ENCODE measurements around the gene FBLN2. TPM values are rescaled to one million over a fixed set of nuclear protein-coding genes. Genes with fewer than 3 reads are reported as not detected.
"Not testable (repeated sequence)": the region's sequence is repeated elsewhere in the genome, so short reads cannot be mapped to it uniquely, and the experiment has no call there.

Gene FBLN2
- 10 to 100 TPM in 1 of 4 donors, 1 to 10 TPM in 2, under 1 TPM in 1; 0.45 to 30.8 (median 2.9) TPM for polyA plus RNA-seq
- long read RNA-seq, donor 1: 0 reads
- long read RNA-seq, donor 2: 0 reads
- long read RNA-seq, donor 3: 0 reads
- long read RNA-seq, donor 4: 0 reads
- long read RNA-seq, donor 5: 0 reads
- long read RNA-seq, donor 6: 0 reads
- long read RNA-seq, donor 7: 0 reads
- long read RNA-seq, donor 8: 0 reads
- long read RNA-seq, donor 9, full-length matches to known transcripts: 2 of 2 reads
- long read RNA-seq, donor 9, partial matches to known transcripts: 0 of 2 reads
- long read RNA-seq, donor 9, other reads (novel, unspliced or antisense): 0 of 2 reads
- long read RNA-seq, donor 10, full-length matches to known transcripts: 4 of 9 reads
- long read RNA-seq, donor 10, partial matches to known transcripts: 5 of 9 reads
- long read RNA-seq, donor 10, other reads (novel, unspliced or antisense): 0 of 9 reads

GRCh38 chr3:13548696-13549622 lies at the start of gene FBLN2:
FBLN2 (plus strand) TSS chr3:13549125; CDS start chr3:13570356, 21,231 bp downstream.
- DNase-seq (peak in 1 of 2 donors; percentile 39), FAIRE-seq (no peak)
- no peaks in the 10 kb centered on the region for H3K36me3 ChIP-seq (ENCODE audit: control insufficient read depth in 3 of 3, insufficient read depth in 2 of 3, low read depth in 1 of 3, low read length in 3 of 3)
- H3K9me3 ChIP-seq (ENCODE audit: control insufficient read depth in 2 of 2, insufficient read depth in 1 of 2, low read depth in 1 of 2, low read length in 1 of 2): no peaks in the 10 kb centered on the region
- 5 to 11% (median 6%) methylated on average over 48 to 107 of the region's 107 CpGs for WGBS, 3 donors
- H3K27ac ChIP-seq (ENCODE audit: low read depth in 1 of 3, low read length in 2 of 3): no peak within 1 kb of the TSS
- H3K27me3 ChIP-seq (ENCODE audit: control insufficient read depth in 3 of 3, insufficient read depth in 3 of 3, low read length in 3 of 3): peaks cover 0 to 33% (median 12%) of the 10 kb centered on the region in 3 donors
- no peaks in the 10 kb centered on the region for H3K4me1 ChIP-seq (ENCODE audit: control insufficient read depth in 3 of 3, insufficient read depth in 2 of 3, low read depth in 1 of 3, low read length in 2 of 3)
- peak within 1 kb of the TSS in 1 of 3 donors; percentile 27 for H3K4me3 ChIP-seq (ENCODE audit: low read depth in 1 of 3, low read length in 3 of 3)

GRCh38 chr3:13499246-13499645 lies 49.7 kb upstream of the FBLN2 start:
- not testable (repeated sequence) for H3K27ac ChIP-seq (ENCODE audit: low read depth in 1 of 3, low read length in 2 of 3); H3K27me3 ChIP-seq (ENCODE audit: control insufficient read depth in 3 of 3, insufficient read depth in 3 of 3, low read length in 3 of 3); FAIRE-seq; H3K4me3 ChIP-seq (ENCODE audit: low read depth in 1 of 3, low read length in 3 of 3); H3K4me1 ChIP-seq (ENCODE audit: control insufficient read depth in 3 of 3, insufficient read depth in 2 of 3, low read depth in 1 of 3, low read length in 2 of 3); H3K9me3 ChIP-seq (ENCODE audit: control insufficient read depth in 2 of 2, insufficient read depth in 1 of 2, low read depth in 1 of 2, low read length in 1 of 2); DNase-seq
- peaks cover 0 to 58% (median 0%) of the 10 kb centered on the region in 3 donors for H3K36me3 ChIP-seq (ENCODE audit: control insufficient read depth in 3 of 3, insufficient read depth in 2 of 3, low read depth in 1 of 3, low read length in 3 of 3)
- 91 to 94% (median 94%) methylated on average over 9 to 11 of the region's 11 CpGs for WGBS, 3 donors

GRCh38 chr3:13500133-13500885 lies 48.6 kb upstream of the FBLN2 start:
- H3K4me1 ChIP-seq (ENCODE audit: control insufficient read depth in 3 of 3, insufficient read depth in 2 of 3, low read depth in 1 of 3, low read length in 2 of 3): no peaks in the 10 kb centered on the region
- no peaks in the 10 kb centered on the region for H3K9me3 ChIP-seq (ENCODE audit: control insufficient read depth in 2 of 2, insufficient read depth in 1 of 2, low read depth in 1 of 2, low read length in 1 of 2)
- FAIRE-seq (no peak), DNase-seq (no peak)
- WGBS, 3 donors: 86 to 87% (median 87%) methylated on average over 15 of the region's 15 CpGs
- no peak overlapping the region for H3K4me3 ChIP-seq (ENCODE audit: low read depth in 1 of 3, low read length in 3 of 3)
- no peak overlapping the region for H3K27ac ChIP-seq (ENCODE audit: low read depth in 1 of 3, low read length in 2 of 3)
- H3K36me3 ChIP-seq (ENCODE audit: control insufficient read depth in 3 of 3, insufficient read depth in 2 of 3, low read depth in 1 of 3, low read length in 3 of 3): peaks cover 0 to 64% (median 0%) of the 10 kb centered on the region in 3 donors
- no peaks in the 10 kb centered on the region for H3K27me3 ChIP-seq (ENCODE audit: control insufficient read depth in 3 of 3, insufficient read depth in 3 of 3, low read length in 3 of 3)

- Histone ChIP-seq H3K36me3 (ENCODE audit: control insufficient read depth in 3 of 3, insufficient read depth in 2 of 3, low read depth in 1 of 3, low read length in 3 of 3) (peaks cover 0 to 70% (median 0%) of the 10 kb centered on the region in 3 donors), H3K4me1 (ENCODE audit: control insufficient read depth in 3 of 3, insufficient read depth in 2 of 3, low read depth in 1 of 3, low read length in 2 of 3) (no peaks in the 10 kb centered on the region), H3K27me3 (ENCODE audit: control insufficient read depth in 3 of 3, insufficient read depth in 3 of 3, low read length in 3 of 3) (no peaks in the 10 kb centered on the region), H3K9me3 (ENCODE audit: control insufficient read depth in 2 of 2, insufficient read depth in 1 of 2, low read depth in 1 of 2, low read length in 1 of 2) (no peaks in the 10 kb centered on the region), H3K27ac (ENCODE audit: low read depth in 1 of 3, low read length in 2 of 3) (no peak overlapping the region), H3K4me3 (ENCODE audit: low read depth in 1 of 3, low read length in 3 of 3) (no peak overlapping the region)
- WGBS, 3 donors: 88 to 92% (median 91%) methylated on average over 4 of the region's 4 CpGs
- no peak for DNase-seq
- no peak for FAIRE-seq
Measured at GRCh38 chr3:13501056-13501455, 47.9 kb upstream of the FBLN2 start.

- H3K36me3 ChIP-seq (ENCODE audit: control insufficient read depth in 3 of 3, insufficient read depth in 2 of 3, low read depth in 1 of 3, low read length in 3 of 3): peaks cover 0 to 71% (median 0%) of the 10 kb centered on the region in 3 donors
- H3K27ac ChIP-seq (ENCODE audit: low read depth in 1 of 3, low read length in 2 of 3): no peak overlapping the region
- no peak overlapping the region for H3K4me3 ChIP-seq (ENCODE audit: low read depth in 1 of 3, low read length in 3 of 3)
- H3K9me3 ChIP-seq (ENCODE audit: control insufficient read depth in 2 of 2, insufficient read depth in 1 of 2, low read depth in 1 of 2, low read length in 1 of 2): no peaks in the 10 kb centered on the region
- no peaks in the 10 kb centered on the region for H3K4me1 ChIP-seq (ENCODE audit: control insufficient read depth in 3 of 3, insufficient read depth in 2 of 3, low read depth in 1 of 3, low read length in 2 of 3)
- FAIRE-seq: no peak
- H3K27me3 ChIP-seq (ENCODE audit: control insufficient read depth in 3 of 3, insufficient read depth in 3 of 3, low read length in 3 of 3): no peaks in the 10 kb centered on the region
- 85 to 98% (median 89%) methylated on average over 4 of the region's 4 CpGs for WGBS, 3 donors
- DNase-seq: no peak
Measured at GRCh38 chr3:13501521-13501920, 47.4 kb upstream of the FBLN2 start.

- Histone ChIP-seq H3K27ac (ENCODE audit: low read depth in 1 of 3, low read length in 2 of 3) (no peak overlapping the region), H3K4me3 (ENCODE audit: low read depth in 1 of 3, low read length in 3 of 3) (no peak overlapping the region), H3K27me3 (ENCODE audit: control insufficient read depth in 3 of 3, insufficient read depth in 3 of 3, low read length in 3 of 3) (no peaks in the 10 kb centered on the region), H3K9me3 (ENCODE audit: control insufficient read depth in 2 of 2, insufficient read depth in 1 of 2, low read depth in 1 of 2, low read length in 1 of 2) (no peaks in the 10 kb centered on the region), H3K36me3 (ENCODE audit: control insufficient read depth in 3 of 3, insufficient read depth in 2 of 3, low read depth in 1 of 3, low read length in 3 of 3) (peaks cover 0 to 71% (median 0%) of the 10 kb centered on the region in 3 donors), H3K4me1 (ENCODE audit: control insufficient read depth in 3 of 3, insufficient read depth in 2 of 3, low read depth in 1 of 3, low read length in 2 of 3) (no peaks in the 10 kb centered on the region)
- no peak for FAIRE-seq
- DNase-seq: no peak
- 92 to 95% (median 95%) methylated on average over 18 of the region's 18 CpGs for WGBS, 3 donors
Measured at GRCh38 chr3:13501958-13502790, 46.8 kb upstream of the FBLN2 start.

GRCh38 chr3:13502791-13503060 lies 46.2 kb upstream of the FBLN2 start:
- Histone ChIP-seq H3K27ac (ENCODE audit: low read depth in 1 of 3, low read length in 2 of 3) (no peak overlapping the region), H3K4me3 (ENCODE audit: low read depth in 1 of 3, low read length in 3 of 3) (no peak overlapping the region), H3K27me3 (ENCODE audit: control insufficient read depth in 3 of 3, insufficient read depth in 3 of 3, low read length in 3 of 3) (no peaks in the 10 kb centered on the region), H3K4me1 (ENCODE audit: control insufficient read depth in 3 of 3, insufficient read depth in 2 of 3, low read depth in 1 of 3, low read length in 2 of 3) (no peaks in the 10 kb centered on the region), H3K36me3 (ENCODE audit: control insufficient read depth in 3 of 3, insufficient read depth in 2 of 3, low read depth in 1 of 3, low read length in 3 of 3) (peaks cover 0 to 71% (median 0%) of the 10 kb centered on the region in 3 donors), H3K9me3 (ENCODE audit: control insufficient read depth in 2 of 2, insufficient read depth in 1 of 2, low read depth in 1 of 2, low read length in 1 of 2) (no peaks in the 10 kb centered on the region)
- no peak for DNase-seq
- no peak for FAIRE-seq
- 91 to 100% (median 95%) methylated on average over 4 to 8 of the region's 8 CpGs for whole genome bisulfite sequencing, 3 donors

All from small intestine (tissue), 16 donors.